B cell (primary cell): Measurements from ENCODE around the gene DMRT1. TPM values are rescaled to one million over a fixed set of nuclear protein-coding genes. Genes with fewer than 3 reads are reported as not detected.
A peak's percentile ranks its signal among the peaks of the same experiment; 100 is the strongest.

Experiments used
- ATAC-seq: fragments of 200-7000 bp; cut with Tn5 transposase; one replicate; pipeline ENCODE4 v1.10.0; 2021; ENCODE audit warnings: low read depth, mild to moderate bottlenecking, moderate number of reproducible peaks, moderate library complexity
- CTCF ChIA-PET: fragments of 350-600 bp; sonication (Branson Sonifier 250); formaldehyde crosslinking; loops from one replicate; lab custom pipeline; 2021; ENCODE audit warnings: antibody characterized with exemption, inconsistent platforms; lab: Charles Lee
- POLR2A ChIA-PET: fragments of 350-600 bp; sonication (Branson Sonifier 250); formaldehyde crosslinking; loops from one replicate; lab custom pipeline; 2021; ENCODE audit warnings: antibody characterized with exemption; lab: Charles Lee
- DNase-seq: peaks from one replicate; pipeline ENCODE4 v3.0.0; 2013
- H2AFZ ChIP-seq: 2 replicates; pipeline ENCODE4 v1.6.1; 2012; ENCODE audit warnings: mild to moderate bottlenecking, low read depth, low read length; ENCODE audit not compliant: insufficient read depth, poor library complexity, severe bottlenecking
- H3K27ac ChIP-seq, 2 donors: 1 replicate in 1 of 2; 2 replicates in 1 of 2; pipeline ENCODE4 v1.5.1; 2012 to 2013; ENCODE audit warnings: low read length in 2 of 2, mild to moderate bottlenecking in 2 of 2, moderate library complexity in 1 of 2
- H3K27me3 ChIP-seq, 4 experiments: fragments of 200-600 bp in 1 of 4; sonication (generic) in 1 of 4; replicated peaks in 1 of 4; 1 replicate in 2 of 4; 2 replicates in 2 of 4; pipeline versions ENCODE4 v1.6.1 to v1.7.0; 2013 to 2016; ENCODE audit warnings: low read length in 3 of 4, mild to moderate bottlenecking in 2 of 4, mixed read lengths in 1 of 4, moderate library complexity in 1 of 4; ENCODE audit not compliant: insufficient read depth in 4 of 4, control insufficient read depth in 3 of 4; ENCODE audit errors: control extremely low read depth in 1 of 4
- H3K36me3 ChIP-seq, 2 experiments: replicated peaks in 1 of 2; 1 replicate in 1 of 2; 2 replicates in 1 of 2; pipeline versions ENCODE4 v1.6.1 to v1.7.1; 2013; ENCODE audit warnings: low read length in 1 of 2; ENCODE audit not compliant: insufficient read depth in 2 of 2, control insufficient read depth in 1 of 2; ENCODE audit errors: control extremely low read depth in 1 of 2, extremely low read depth in 1 of 2
- H3K4me1 ChIP-seq, 2 donors: fragments of 200-600 bp in 1 of 2; sonication (generic) in 1 of 2; 1 replicate in 1 of 2; 2 replicates in 1 of 2; pipeline versions ENCODE4 v1.5.1 to v1.6.1; 2013 to 2017; ENCODE audit warnings: low read length in 2 of 2; ENCODE audit not compliant: control insufficient read depth in 2 of 2, insufficient read depth in 2 of 2
- H3K4me2 ChIP-seq: replicated peaks from 2 replicates; pipeline ENCODE3; 2012; ENCODE audit warnings: mild to moderate bottlenecking, low read depth, low read length; ENCODE audit not compliant: poor library complexity, severe bottlenecking
- H3K4me3 ChIP-seq, 5 experiments: fragments of 200-600 bp in 1 of 5; sonication (generic) in 1 of 5; 1 replicate in 3 of 5; 2 replicates in 2 of 5; pipeline versions ENCODE4 v1.5.1 to v1.7.0; 2011 to 2016; ENCODE audit warnings: low read length in 4 of 5, mild to moderate bottlenecking in 4 of 5, low read depth in 2 of 5, control low read depth in 1 of 5, moderate library complexity in 1 of 5; ENCODE audit not compliant: insufficient read depth in 1 of 5; ENCODE audit errors: control extremely low read depth in 1 of 5, extremely low read depth in 1 of 5
- H3K79me2 ChIP-seq: fragments of 200-600 bp; sonication (generic); one replicate; pipeline ENCODE4 v1.6.0; 2016; ENCODE audit warnings: low read length; ENCODE audit not compliant: control insufficient read depth, insufficient read depth
- H3K9ac ChIP-seq: fragments of 200-600 bp; sonication (generic); 2 replicates; pipeline ENCODE4 v1.6.1; 2017; ENCODE audit warnings: mild to moderate bottlenecking, low read length, moderate library complexity
- H3K9me3 ChIP-seq, 3 donors: one replicate each; pipeline versions ENCODE4 v1.6.1 to v1.7.1; 2013; ENCODE audit warnings: low read length in 2 of 3; ENCODE audit not compliant: control insufficient read depth in 2 of 3, insufficient read depth in 1 of 3; ENCODE audit errors: control extremely low read depth in 1 of 3
- H4K20me1 ChIP-seq: 2 replicates; pipeline ENCODE4 v1.6.0; 2012; ENCODE audit warnings: mild to moderate bottlenecking, low read length; ENCODE audit not compliant: insufficient read depth, control insufficient read depth, poor library complexity, severe bottlenecking
- H3K27ac Mint-ChIP-seq: one replicate; pipeline ENCODE4 v1.8.0; 2021; ENCODE audit warnings: mixed read lengths
- H3K27me3 Mint-ChIP-seq: one replicate; pipeline ENCODE4 v1.8.0; 2021; ENCODE audit warnings: mixed read lengths
- H3K4me1 Mint-ChIP-seq: one replicate; pipeline ENCODE4 v1.8.0; 2021; ENCODE audit warnings: mixed read lengths
- H3K4me3 Mint-ChIP-seq: one replicate; pipeline ENCODE4 v1.8.0; 2021; ENCODE audit warnings: mixed read lengths
- H3K9me3 Mint-ChIP-seq: one replicate; pipeline ENCODE4 v1.8.0; 2022; ENCODE audit warnings: mixed read lengths; ENCODE audit not compliant: insufficient read depth
- CTCF ChIP-seq: fragments of 200-600 bp; IDR thresholded peaks from one replicate; pipeline ENCODE4 v1.8.0; 2022; ENCODE audit warnings: antibody characterized with exemption, mild to moderate bottlenecking
- EZH2 ChIP-seq: IDR thresholded peaks from 2 replicates; pipeline ENCODE4 v1.6.1; 2012; ENCODE audit warnings: borderline replicate concordance, low read depth, mild to moderate bottlenecking, moderate library complexity, low read length; ENCODE audit not compliant: insufficient read depth, poor library complexity, severe bottlenecking
- WGBS: methylation state at CpG from one replicate; pipeline ENCODE4 v1.1.5; 2013; ENCODE audit warnings: missing lambda C conversion rate; ENCODE audit not compliant: insufficient coverage; 5-methylcytosine and 5-hydroxymethylcytosine counted together
- intact Hi-C: fragments of 100-400 bp; cut with micrococcal nuclease; formaldehyde crosslinking; loops from one replicate; pipeline ENCODE4 v1.10.0; 2022
- polyA plus RNA-seq: library from polyadenylated mRNA; depleted of rRNA; stranded (reverse); fragments of >200 nt; gene quantifications from 2 replicates; pipeline ENCODE4 v1.2.3, GENCODE V29; 2012
- total RNA-seq, 2 donors: library from RNA; stranded (reverse); fragments of 120-200 nt in 1 of 2; gene quantifications; 1 replicate in 1 of 2; 2 replicates in 1 of 2; pipeline versions ENCODE4 v1.2.3 to v1.2.4, GENCODE V29; 2013 to 2022

The DMRT1 gene
- total and polyA plus RNA-seq, 2 donors (not counting 1 experiment from before 2014, with no cell fraction given) = not detected

- DNase-seq = peak; percentile 74
- Histone ChIP-seq H3K27ac (no peak overlapping the region), H2AFZ (no peak overlapping the region), H3K79me2 (no peaks in the 10 kb centered on the region), H3K4me1 (peaks cover 3% of the 10 kb centered on the region in 2 donors), H4K20me1 (no peaks in the 10 kb centered on the region), H3K36me3 (no peaks in the 10 kb centered on the region), H3K4me3 (no peak overlapping the region), H3K9me3 (no peaks in the 10 kb centered on the region), H3K4me2 (no peak overlapping the region), H3K9ac (no peak overlapping the region), H3K27me3 (peaks cover 0 to 17% (median 0%) of the 10 kb centered on the region in 4 experiments)
- CTCF ChIA-PET = interaction anchor here (0.6 to 2.6 kb wide), 13 partner anchors 9 to 400 kb away, joined by 3 to 27 read pairs (median 3); no protein-coding TSS in a partner anchor
- Mint-ChIP-seq H3K4me3 (no peak overlapping the region), H3K27me3 (peaks cover 46% of the 10 kb centered on the region), H3K27ac (no peak overlapping the region), H3K4me1 (no peaks in the 10 kb centered on the region), H3K9me3 (no peaks in the 10 kb centered on the region)
- 4% methylated on average over 13 of the region's 14 CpGs for WGBS
- TF ChIP-seq CTCF = peak; percentile 93
- TF ChIP-seq EZH2 = no peak
- intact Hi-C loops = loop anchor here (1.0 kb wide), 1 partner anchor 396 kb away; no protein-coding TSS in a partner anchor
- POLR2A ChIA-PET = no interaction called here
- peak; percentile 89 for ATAC-seq
Measured at GRCh38 chr9:1009101-1009707, 167.7 kb downstream of the DMRT1 start.

- intact Hi-C loops = no loop called here
- H3K4me1 Mint-ChIP-seq = no peaks in the 10 kb centered on the region
- Histone ChIP-seq H3K27ac (no peak overlapping the region), H3K4me1 (no peaks in the 10 kb centered on the region), H2AFZ (peak overlapping the region; percentile 5), H3K79me2 (no peaks in the 10 kb centered on the region), H3K27me3 (peaks cover 0 to 12% (median 1%) of the 10 kb centered on the region in 4 experiments), H3K36me3 (no peaks in the 10 kb centered on the region), H3K9ac (no peak overlapping the region), H3K9me3 (no peaks in the 10 kb centered on the region), H4K20me1 (no peaks in the 10 kb centered on the region), H3K4me2 (no peak overlapping the region), H3K4me3 (no peak overlapping the region)
- TF ChIP-seq CTCF (no peak), EZH2 (no peak)
- WGBS = 78% methylated on average over 5 of the region's 5 CpGs
- DNase-seq (peak; percentile 19), ATAC-seq (no peak)
- POLR2A ChIA-PET = no interaction called here
- no peak overlapping the region for H3K27ac Mint-ChIP-seq
- CTCF ChIA-PET = interaction anchor here (0.7 kb wide), 1 partner anchor 626 kb away, joined by 3 read pairs; no protein-coding TSS in a partner anchor
- H3K27me3 Mint-ChIP-seq = peaks cover 35% of the 10 kb centered on the region
- no peaks in the 10 kb centered on the region for H3K9me3 Mint-ChIP-seq
- no peak overlapping the region for H3K4me3 Mint-ChIP-seq
Measured at GRCh38 chr9:1013021-1013420, 171.5 kb downstream of the DMRT1 start.
